NCI-H2029 (cell line): ENCODE measurements around the gene MYO3B.
"Not testable (repeated sequence)": the region's sequence is repeated elsewhere in the genome, so short reads cannot be mapped to it uniquely, and the experiment has no call there.

Experiments
- DNase-seq: peaks from one replicate; lab custom pipeline; 2025; lab: John Stamatoyannopoulos, UW

MYO3B gene

DNA sequence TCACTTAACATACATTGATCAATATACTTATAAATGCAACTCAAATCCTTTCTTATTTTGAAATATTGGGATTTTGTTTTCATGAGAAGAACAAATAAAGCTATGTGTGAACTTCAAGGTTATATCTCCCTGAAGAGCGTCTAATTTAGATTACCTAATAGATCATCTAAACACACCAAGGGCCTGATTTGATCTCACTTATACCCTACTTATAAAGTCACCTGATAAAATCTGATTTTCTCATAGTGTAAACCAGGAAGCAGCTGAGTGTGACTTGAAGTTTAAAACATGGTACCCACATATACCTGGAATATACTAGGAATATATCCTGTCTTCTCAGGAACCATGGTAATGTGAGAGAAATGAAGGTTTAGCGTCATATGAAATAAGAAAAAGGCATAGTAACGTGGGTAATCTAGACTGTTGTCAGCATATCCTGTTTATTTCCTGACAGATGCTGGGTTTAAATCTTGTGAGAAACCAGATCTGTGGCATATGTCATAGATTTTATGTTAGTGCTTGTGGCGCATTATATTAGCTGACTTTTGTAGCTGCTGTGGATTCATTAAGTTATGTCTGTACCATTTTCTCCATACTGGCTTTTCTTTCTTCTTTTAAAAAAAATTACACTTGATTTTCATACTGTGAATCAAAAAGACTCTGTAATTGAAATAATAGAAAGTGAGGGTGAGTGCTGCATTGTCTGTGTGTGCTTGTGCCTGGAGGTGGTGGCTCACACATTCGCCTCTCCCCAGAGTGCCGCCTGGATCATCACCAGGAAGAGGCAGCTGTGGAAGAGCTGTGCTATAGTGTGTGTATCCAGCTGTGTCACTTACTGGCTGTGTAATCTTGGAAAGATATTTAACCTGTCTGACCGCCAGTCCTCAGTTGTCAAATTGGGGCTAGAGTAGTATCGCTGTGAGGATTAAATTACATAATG lies 164.0 kb downstream of the MYO3B start:
- DNase-seq: no peak

DNA sequence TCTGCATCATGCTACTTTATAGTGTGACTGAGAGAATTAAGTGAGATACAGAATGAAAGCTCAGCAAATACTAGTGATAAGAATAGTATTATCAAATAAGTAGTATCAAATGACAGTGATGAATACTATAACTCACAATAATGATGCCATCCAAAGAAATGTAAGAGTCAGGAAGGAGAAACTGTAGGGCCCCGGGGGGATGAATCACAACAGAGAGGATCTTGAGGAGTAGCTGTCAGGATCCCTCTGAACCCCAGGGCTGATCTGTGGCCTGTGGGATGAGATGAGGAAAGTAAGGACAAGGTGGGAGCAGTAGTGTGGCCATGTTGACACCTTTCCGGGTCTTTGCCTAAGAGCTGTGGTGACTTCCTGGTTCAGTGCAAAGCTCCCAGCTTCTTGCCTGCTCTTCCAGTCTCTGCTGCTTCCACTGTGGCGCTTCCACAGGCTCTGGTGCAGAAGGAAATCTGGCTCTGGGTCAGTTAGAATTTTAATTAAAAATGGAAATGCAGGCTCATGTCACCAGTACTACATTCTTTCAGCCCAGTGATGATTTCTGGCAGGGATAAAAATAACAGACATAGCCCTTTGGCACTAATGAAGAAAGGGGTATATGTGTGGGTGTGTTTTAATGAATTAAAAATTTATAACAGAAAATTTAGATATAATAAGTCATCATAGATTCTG lies 166.9 kb downstream of the MYO3B start:
- DNase-seq: no peak

DNA sequence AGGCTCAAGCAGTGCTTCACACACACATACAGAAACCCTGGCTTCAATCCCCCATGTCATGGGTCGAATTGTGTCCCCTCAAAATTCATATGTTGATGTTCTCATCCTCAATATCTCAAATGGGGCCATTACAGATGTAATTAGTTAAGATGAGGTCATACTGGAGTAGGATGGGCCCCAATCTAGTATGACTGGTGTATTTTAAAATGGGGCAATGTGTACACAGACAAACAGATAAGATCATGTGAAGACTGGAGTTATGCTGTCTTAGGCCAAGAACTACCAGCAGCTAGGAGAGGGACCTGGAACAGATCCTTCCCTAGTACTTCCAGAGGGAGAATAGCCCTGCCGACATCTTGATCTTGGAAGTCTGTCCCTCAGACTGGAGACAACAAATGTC lies 167.7 kb downstream of the MYO3B start:
- no peak for DNase-seq

DNA sequence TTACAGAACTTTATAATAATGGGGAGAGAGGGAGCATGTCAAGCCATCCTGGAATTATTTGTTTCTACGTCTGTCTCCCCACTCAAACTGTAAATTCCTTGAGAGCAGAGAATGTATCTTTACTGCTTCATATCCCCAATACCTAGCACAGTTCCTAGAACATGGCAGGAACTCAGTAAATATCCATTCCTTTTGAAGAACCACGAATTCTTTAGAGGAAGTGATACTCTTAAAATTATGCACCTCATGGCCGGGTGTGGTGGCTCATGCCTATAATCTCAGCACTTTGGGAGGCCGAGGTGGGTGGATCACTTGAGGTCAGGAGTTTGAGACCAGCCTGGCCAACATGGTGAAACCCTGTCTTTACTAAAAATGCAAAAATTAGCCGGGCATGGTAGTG lies 171.3 kb downstream of the MYO3B start:
- DNase-seq: not testable (repeated sequence)

DNA sequence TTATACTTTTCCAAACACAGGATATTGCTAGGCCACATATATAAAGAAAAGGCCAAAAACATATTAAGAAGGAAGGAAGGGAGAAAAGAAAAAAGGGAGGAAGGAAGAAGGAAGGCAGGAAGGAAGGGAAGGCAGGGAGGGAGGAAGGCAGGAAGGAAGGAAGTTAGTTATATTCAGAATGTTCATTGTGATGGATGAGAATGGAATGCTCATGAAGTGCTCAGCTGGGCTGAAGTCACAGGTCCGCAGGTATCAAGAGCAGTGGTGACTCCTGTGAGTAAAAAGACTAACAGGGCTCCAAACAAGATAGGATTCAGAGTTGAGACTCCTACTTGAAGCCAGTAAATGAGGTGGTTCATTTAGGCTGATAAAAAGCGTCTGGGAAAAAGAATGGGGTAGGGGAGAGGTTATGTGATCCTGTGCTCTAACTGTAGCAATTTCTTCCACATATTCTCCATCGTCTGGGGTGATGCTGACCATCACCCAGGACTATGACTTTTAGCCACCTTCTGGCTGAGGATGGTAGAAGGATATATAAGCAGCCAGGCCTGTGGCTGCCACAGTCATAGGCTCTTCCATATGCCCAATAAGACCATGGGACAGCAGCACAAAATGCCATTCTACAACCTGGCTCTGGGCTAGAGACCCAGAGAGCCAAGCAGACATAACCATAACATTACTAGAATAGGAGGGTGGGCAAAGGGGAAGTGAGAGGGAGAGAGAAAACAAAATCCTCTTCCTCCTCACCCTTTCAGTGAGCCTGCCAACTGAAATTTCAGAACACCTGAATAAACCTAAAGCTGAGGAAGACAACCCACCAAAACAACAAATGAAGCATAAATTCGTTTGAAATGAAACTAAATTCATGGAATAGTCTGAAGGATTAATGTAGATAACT lies 173.2 kb downstream of the MYO3B start:
- DNase-seq: no peak

DNA sequence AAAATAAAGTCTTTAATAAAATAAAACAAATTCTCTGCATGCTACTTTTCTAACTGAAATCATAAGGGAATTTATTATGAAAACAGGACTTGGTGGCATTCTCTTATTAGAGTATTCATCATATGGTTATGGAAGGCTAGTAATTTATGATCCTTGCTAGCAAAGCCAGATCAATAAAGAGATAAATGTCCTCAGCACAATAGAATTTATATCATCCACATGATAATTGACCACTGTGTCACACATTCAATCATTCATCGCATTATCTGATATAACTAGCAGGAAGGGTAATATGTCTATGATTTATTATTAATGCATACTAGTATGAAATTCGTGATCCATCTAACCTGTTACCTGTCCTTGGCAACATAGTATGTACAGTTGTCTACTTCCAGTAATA lies 175.8 kb downstream of the MYO3B start:
- no peak for DNase-seq

DNA sequence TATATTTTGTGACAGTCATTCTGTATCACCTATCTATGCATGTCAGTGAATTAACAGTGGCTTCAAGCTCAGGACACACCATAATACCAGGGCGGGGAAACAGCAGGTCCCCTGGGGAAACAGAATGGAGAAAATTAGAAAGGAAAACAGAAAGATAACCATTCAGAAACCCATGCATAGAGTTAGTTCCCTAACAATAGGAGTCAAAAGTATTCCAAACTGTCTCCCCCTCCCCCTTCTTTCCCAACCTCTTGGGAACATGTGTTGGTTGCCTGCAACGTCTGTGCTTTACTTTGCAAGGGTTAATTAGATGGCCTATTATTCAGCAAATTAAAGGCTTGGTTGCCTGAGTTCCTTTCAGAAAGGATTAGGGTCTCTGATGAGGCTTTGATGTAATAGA lies 176.4 kb downstream of the MYO3B start:
- DNase-seq: no peak

DNA sequence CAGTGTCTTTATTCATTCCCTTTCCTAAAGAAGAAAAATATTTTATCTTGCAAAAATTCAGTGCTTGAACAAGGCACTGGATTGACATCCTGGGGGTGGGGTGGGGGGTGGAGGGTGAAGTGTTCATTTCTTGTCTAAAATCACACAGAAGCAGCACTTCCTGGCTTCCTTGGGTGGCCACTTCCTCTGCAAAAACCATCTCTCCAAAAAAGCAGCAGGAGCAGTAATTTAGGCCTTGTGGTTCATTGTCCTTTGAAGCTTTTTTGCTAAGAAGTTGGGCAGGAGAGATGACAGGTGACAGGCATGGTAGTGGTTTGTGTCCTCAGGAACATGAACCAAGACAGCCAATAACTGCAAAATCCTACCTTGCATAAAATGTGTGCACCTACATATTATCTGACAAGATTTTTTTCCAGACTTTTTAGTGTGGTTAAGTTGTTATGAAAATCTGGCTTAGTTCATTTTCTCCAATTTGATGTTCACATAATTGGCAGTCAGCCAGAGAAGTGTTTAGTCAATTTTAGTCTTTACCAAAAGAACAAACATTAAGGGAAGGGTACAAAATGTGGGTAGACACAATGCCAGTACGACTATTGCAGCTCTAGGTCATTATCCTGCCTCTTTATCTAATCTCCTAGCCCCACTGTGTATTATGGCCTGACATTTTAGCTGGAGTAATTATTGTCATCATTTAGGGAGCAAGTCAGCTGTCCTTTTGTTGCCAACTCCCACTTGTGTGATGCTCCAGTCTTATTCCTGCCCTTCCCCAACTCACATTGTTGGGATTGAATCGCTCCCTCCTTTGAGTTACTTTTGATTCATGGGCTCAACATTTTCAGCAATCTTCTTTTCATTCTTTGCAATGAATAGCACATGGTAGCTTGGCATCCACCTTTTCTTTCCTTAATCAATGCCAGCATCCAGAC lies 177.2 kb downstream of the MYO3B start:
- DNase-seq: no peak

DNA sequence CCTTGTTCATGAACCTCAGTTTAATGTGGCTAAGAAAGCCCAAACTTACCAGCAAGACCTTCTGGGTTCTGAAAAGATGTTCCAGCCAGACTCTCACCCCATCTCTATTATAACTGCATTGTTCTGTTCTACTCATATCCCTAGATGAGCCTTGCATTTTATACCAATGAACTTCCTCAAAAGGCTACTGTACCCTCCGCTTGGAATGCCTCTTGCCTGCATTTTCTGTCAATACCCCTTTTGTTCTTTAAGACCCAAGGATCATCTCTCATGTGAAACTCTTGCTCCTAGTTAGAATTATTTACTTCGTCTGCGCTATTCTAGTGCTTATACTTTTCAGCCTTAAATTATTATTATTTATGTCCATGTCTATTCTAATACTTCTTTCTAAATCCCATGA lies 181.5 kb downstream of the MYO3B start:
- DNase-seq: no peak

DNA sequence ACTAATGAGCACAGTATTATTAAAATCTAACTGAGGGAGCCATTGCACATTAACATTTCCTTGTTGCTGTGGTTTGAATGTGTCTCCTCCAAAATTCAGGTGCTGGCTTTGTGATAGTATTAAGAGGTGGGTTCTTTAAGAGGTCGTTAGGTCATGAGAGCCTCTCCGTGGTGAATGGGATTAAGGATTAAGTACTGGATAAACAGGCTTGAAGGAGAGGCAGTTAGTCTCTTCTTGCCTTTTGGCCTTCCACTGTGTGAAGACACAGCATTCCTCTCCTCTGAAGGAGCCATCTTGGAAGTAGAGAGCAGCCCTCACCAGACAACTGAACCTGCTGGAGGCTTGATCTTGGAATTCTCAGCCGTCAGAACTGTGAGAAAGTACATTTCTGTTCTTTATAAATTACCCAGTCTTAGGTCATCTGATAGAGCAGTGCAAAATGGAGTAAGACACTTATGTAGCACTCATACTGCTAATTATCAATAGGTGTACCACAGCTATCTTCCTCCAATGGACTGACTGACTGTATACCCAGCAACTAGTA lies 182.7 kb downstream of the MYO3B start:
- DNase-seq: no peak

DNA sequence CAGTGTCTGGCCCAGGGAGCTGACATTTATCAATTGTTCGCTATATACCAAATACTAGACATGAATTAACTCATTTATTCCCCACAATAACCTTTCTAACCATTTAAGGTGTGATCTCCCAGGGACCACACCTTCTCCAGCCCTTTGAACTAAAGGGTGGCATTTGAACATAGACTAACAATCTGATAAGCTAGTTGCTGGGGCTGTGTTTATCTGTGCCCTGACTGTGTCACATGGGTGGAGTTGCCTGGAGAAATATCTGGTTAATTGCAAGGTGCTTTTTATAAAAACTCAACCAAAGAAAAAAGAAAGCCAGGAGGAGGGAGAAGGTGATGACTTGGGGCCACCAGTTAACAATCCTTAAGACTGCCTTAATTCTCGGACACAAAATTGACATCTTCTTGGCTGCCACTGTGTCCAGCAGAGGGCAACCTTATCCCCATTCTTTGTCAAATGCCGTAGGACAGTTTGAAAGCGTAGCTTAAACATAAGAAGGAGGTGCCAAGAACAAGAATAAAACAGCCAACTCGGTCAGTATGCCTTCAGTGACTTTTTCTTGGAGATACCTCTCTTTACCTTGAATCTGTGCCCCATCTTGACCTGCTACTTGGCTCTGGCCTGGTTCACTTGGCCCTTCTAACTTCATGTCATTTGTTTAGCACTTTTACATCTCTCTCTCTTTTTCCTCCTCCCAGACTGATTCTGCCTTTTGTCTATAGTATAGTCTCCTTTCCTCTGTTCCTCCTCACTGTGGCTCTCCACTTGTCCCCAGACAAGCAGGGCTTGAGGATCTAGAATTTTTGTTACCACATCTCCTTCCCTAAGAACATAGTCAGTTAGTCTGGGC lies 183.4 kb downstream of the MYO3B start:
- DNase-seq: no peak

DNA sequence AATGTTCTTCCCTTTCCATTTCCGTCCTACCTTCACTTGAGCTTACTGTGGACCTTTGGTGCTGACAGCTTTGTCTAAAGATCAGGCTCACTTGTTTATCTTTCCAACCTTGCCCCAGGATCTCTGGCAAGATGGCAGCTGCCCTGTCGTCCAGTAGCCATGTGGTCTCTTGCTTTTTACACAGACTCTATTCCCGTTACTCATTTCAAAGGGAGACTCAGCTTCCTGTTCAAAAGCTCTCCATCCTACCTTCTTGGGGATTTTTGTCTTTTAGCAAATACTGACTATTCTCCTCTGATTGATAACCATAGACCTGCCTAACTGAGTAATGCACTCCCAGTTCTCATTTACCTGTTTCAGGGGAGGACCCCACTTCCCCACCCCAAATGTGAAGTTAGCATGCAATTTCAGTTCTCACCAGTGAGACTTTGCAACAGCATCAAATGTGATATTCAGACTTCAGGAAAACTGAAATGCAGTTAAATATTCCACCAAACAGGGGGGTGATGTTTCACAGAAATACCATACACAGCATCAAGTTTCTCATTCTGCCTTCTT lies 184.4 kb downstream of the MYO3B start:
- no peak for DNase-seq

DNA sequence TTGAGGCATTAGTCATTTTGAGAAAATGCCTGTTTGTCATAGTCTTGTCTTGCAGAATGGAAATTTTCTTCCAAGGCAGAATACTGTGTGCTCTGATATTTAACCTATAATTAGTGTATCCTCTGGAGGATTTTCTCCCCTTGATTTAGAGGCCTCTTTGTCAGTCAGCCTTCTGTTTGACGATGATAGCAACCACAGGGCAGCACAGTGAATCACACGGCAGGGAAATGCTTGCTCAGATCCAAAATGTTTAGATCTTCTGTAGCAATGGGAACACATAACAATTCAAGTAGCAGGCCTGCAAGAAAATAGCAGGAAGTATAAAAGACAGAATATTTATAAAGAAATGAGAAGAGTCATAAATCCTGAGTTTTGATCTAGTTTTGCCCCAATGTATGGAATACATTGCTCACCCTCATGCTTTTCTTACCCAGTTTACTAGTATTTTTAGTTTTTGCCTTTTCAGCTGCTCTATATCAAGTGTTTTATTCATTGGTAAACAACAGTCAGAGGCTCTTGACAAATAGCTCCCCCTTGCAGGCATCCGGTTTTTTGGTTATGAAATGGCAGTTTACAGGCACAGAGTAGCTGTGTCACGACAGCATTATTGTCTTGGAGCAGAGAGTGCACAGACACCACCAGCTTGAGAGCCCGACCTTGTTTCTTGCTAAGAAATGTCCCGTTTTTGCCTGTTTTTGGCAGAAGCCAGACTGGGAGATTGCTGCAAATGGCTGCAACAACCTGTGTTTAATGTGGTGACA lies 185.1 kb downstream of the MYO3B start:
- DNase-seq: no peak

DNA sequence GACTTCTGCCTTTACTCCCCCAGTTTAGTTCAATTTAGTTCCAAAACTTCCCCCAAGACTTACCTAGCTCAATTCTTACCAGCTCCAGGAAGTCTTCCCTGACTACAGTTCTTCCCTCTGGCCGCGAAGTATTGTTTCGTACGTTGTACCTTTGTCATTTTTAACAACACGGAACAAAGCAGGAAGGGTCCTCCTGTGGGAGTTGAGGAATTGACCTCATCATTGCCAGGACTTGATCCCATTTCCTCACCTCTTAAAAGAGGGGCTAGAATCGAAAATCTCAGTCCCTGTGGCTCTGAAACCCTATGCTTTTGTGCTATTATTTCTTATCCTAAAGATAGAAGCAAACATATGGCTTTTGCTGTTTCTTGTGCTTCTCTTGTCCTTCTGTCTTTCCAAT lies 187.1 kb downstream of the MYO3B start:
- no peak for DNase-seq

DNA sequence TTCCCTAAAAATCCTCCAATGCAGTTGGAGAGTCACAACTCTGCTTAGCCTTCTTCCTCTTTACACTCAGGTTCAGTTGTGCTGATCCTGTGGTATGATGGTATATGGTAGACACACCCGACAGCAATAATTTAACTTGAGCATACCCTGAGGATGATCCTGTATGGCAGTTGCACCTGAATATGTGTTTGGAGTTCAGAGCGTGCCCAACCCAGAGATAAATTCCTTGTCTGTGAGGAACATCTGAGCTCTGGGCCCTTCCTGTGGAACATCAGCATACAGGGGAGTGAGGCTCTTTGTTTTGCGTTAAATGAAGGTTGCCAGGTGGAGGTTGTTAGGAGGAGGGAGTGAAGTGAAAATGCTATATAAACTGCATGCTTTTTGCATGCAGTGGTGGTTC lies 187.7 kb downstream of the MYO3B start:
- DNase-seq: no peak

DNA sequence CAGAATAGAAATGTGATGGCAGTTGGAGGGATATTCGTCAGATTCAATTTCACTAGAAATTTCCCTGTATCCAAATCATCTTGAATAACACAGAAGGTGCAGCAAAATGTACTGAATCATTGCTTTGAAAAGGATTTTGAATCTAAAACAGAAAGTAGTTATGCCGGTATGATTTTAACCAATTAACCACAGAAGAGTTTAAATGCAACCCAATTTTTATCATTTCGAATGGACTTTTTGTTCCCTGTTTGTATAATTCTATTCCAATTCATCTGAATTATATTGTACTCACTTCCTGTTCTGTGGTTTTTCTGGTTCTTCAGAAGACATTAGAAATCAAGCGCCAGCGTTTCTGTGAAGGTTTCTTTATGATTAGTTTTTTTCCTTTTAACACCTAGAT lies 190.4 kb downstream of the MYO3B start:
- DNase-seq: no peak

DNA sequence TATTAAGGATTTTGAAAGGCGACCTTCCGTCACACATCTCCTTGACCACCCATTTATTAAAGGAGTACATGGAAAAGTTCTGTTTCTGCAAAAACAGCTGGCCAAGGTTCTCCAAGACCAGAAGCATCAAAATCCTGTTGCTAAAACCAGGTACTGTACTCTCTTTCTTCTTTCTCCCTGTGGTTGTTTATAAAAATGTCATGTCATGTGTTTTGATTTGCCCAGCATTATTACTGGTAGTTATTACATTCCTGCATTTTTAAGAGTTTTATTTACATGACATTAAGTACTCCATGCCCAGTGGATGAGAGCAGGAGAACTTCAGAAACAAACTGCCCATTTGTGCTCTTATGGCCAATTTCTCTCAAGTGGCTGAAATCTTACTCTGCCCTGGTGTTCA lies 191.3 kb downstream of the MYO3B start:
- no peak for DNase-seq

DNA sequence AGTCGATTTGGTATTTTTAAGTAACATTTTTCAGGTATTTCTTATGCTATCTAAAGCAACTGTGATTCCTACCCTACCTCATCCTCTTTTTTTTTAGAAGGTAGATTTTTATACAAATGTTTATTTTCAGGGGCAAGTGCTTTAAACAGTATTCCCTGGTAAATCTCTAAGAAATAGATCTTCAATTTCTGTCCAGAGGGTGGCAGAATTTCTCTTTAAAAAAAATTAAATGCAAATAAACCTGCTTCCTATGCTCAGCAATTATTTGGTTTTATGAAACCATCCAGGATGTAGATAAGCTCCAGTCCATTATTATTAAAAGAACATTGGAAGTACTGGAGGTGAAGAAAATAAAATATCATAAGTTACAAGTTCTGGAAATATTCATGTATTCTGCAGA lies 191.9 kb downstream of the MYO3B start:
- no peak for DNase-seq
